Measurements from ENCODE around the gene EIF4G2. TPM values are rescaled to one million over a fixed set of nuclear protein-coding genes. Genes with fewer than 3 reads are reported as not detected.

The EIF4G2 gene
- total RNA-seq, 4 donors from 2014 or later = 339 to 452 (median 371) TPM

GRCh38 chr11:10778217-10778970, 30.3 kb downstream of the EIF4G2 start:
- H3K27ac ChIP-seq = peak overlapping the region in 1 of 4 donors; percentile 40
- no peaks in the 10 kb centered on the region for H3K27me3 ChIP-seq
- H3K36me3 ChIP-seq = peaks cover 0 to 55% (median 0%) of the 10 kb centered on the region in 3 donors
- no peaks in the 10 kb centered on the region for H3K9me3 ChIP-seq
- no peak for DNase-seq
- no peak overlapping the region for H3K4me3 ChIP-seq
- TF ChIP-seq, protein P1, sequence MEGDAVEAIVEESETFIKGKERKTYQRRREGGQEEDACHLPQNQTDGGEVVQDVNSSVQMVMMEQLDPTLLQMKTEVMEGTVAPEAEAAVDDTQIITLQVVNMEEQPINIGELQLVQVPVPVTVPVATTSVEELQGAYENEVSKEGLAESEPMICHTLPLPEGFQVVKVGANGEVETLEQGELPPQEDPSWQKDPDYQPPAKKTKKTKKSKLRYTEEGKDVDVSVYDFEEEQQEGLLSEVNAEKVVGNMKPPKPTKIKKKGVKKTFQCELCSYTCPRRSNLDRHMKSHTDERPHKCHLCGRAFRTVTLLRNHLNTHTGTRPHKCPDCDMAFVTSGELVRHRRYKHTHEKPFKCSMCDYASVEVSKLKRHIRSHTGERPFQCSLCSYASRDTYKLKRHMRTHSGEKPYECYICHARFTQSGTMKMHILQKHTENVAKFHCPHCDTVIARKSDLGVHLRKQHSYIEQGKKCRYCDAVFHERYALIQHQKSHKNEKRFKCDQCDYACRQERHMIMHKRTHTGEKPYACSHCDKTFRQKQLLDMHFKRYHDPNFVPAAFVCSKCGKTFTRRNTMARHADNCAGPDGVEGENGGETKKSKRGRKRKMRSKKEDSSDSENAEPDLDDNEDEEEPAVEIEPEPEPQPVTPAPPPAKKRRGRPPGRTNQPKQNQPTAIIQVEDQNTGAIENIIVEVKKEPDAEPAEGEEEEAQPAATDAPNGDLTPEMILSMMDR (IDR thresholded peaks at IDR 0.05) = no peak
- no peak for TF ChIP-seq POLR2A (IDR thresholded peaks at IDR 0.05)
- H3K4me1 ChIP-seq = no peaks in the 10 kb centered on the region

DNA sequence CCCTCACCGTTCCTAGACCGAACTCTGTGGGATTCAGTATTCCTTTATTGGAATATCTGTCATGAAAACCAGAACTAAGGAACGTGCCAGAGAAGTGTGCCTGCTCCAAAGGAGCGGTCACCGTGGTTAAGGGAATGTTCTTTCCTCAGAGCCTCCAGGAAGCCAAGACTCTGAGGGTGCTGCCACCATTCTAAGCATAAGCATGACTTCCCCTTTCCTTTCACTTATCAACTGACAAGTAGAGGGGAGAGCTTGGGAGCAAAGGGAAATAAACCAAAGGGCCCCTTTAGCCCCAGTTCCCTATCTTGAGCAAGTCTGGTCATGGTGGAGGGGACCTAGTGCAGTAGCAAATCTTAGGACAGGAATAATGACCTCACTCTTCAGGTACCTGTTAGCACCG, 30.9 kb downstream of the EIF4G2 start:
- no peaks in the 10 kb centered on the region for H3K4me1 ChIP-seq
- H3K36me3 ChIP-seq = peaks cover 0 to 55% (median 0%) of the 10 kb centered on the region in 3 donors
- H3K9me3 ChIP-seq = no peaks in the 10 kb centered on the region
- H3K27me3 ChIP-seq = no peaks in the 10 kb centered on the region
- TF ChIP-seq, protein P1 (IDR thresholded peaks at IDR 0.05) = no peak
- peak overlapping the region in 1 of 4 donors; percentile 40 for H3K27ac ChIP-seq
- no peak overlapping the region for H3K4me3 ChIP-seq
- DNase-seq = no peak

GRCh38 chr11:10777393-10777793, 31.3 kb downstream of the EIF4G2 start:
- TF ChIP-seq POLR2A (IDR thresholded peaks at IDR 0.05) = no peak
- TF ChIP-seq, protein P1 (IDR thresholded peaks at IDR 0.05) = no peak
- Histone ChIP-seq H3K36me3 (peaks cover 0 to 55% (median 0%) of the 10 kb centered on the region in 3 donors), H3K4me1 (no peaks in the 10 kb centered on the region), H3K9me3 (no peaks in the 10 kb centered on the region), H3K27ac (no peak overlapping the region), H3K27me3 (no peaks in the 10 kb centered on the region), H3K4me3 (no peak overlapping the region)
- no peak for DNase-seq

DNA sequence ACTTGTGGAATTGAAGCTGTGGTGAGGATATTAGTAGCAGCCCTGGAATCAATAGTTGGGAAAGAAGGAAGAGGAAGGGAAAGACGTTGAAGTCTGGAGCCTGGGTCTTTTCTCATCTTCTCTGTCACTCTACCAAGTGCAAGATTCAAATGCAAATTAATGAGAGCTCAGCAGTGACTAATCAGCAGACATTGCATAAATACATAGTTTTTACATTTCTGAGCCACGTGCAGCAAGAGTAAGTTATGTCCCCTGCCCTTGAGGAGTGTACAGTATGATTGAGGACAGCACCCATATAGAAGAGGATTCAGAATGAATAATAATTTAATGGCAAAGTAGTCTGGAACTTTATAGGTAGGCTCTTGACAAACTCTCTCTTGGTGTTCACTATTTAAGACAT, 33.9 kb downstream of the EIF4G2 start:
- no peaks in the 10 kb centered on the region for H3K4me1 ChIP-seq
- no peak for TF ChIP-seq POLR2A (IDR thresholded peaks at IDR 0.05)
- TF ChIP-seq, protein P1 (IDR thresholded peaks at IDR 0.05) = no peak
- DNase-seq = no peak
- no peak overlapping the region for H3K27ac ChIP-seq
- no peaks in the 10 kb centered on the region for H3K27me3 ChIP-seq
- peaks cover 0 to 55% (median 0%) of the 10 kb centered on the region in 3 donors for H3K36me3 ChIP-seq
- no peak overlapping the region for H3K4me3 ChIP-seq
- H3K9me3 ChIP-seq = no peaks in the 10 kb centered on the region

- H3K9me3 ChIP-seq = no peaks in the 10 kb centered on the region
- H3K27ac ChIP-seq = no peak overlapping the region
- H3K27me3 ChIP-seq = no peaks in the 10 kb centered on the region
- H3K36me3 ChIP-seq = peaks cover 0 to 35% (median 0%) of the 10 kb centered on the region in 3 donors
- no peak for DNase-seq
- H3K4me1 ChIP-seq = no peaks in the 10 kb centered on the region
- no peak overlapping the region for H3K4me3 ChIP-seq
- TF ChIP-seq, protein P1 (IDR thresholded peaks at IDR 0.05) = no peak
- TF ChIP-seq POLR2A (IDR thresholded peaks at IDR 0.05) = no peak
Measured at GRCh38 chr11:10771457-10771856, 37.3 kb downstream of the EIF4G2 start.

All from Peyer's patch (tissue), 4 donors.